Right renal cortex interstitium (tissue), 3 donors: ENCODE data around the gene STRC. TPM values are rescaled to one million over a fixed set of nuclear protein-coding genes. Genes with fewer than 3 reads are reported as not detected.
"Not testable (repeated sequence)": the region's sequence is repeated elsewhere in the genome, so short reads cannot be mapped to it uniquely, and the experiment has no call there.

Source experiments
- DNase-seq, 3 donors: peaks; one replicate each; pipeline ENCODE4 v3.0.0-alpha.2; 2013; ENCODE audit warnings: low read depth in 3 of 3, low spot score in 2 of 3
- polyA plus RNA-seq, 3 donors: library from polyadenylated mRNA; unstranded; fragments of 120-200 nt; gene quantifications; one replicate each; pipeline ENCODE4 v1.2.1, GENCODE V29; 2013; ENCODE audit not compliant: insufficient read length in 3 of 3

The STRC gene
- polyA plus RNA-seq, 3 donors, result 0.28 to 0.59 (median 0.47) TPM

- DNase-seq, result not testable (repeated sequence)
Measured at GRCh38 chr15:43566615-43567014, 52.0 kb downstream of the STRC start.

- not testable (repeated sequence) for DNase-seq
Measured at GRCh38 chr15:43563793-43564192, 54.8 kb downstream of the STRC start.

GRCh38 chr15:43562753-43563152 is 55.8 kb downstream of the STRC start:
- DNase-seq, result not testable (repeated sequence)

GRCh38 chr15:43552986-43553385 is 65.6 kb downstream of the STRC start:
- no peak for DNase-seq

GRCh38 chr15:43552256-43552655 is 66.3 kb downstream of the STRC start:
- no peak for DNase-seq

GRCh38 chr15:43550527-43551363 is 67.9 kb downstream of the STRC start:
- no peak for DNase-seq

Other genes with a start within 250 kb of the STRC start
- gene ZSCAN29, start 247.8 kb downstream of the STRC start, polyA plus RNA-seq, result 10 to 100 TPM; 25.3 to 29.0 (median 26.1) TPM
- gene TUBGCP4, start 247.7 kb downstream of the STRC start, polyA plus RNA-seq, result 10 to 100 TPM; 22.6 to 24.3 (median 24.3) TPM
- gene TP53BP1, start 125.6 kb downstream of the STRC start, polyA plus RNA-seq, result 10 to 100 TPM; 72.8 to 87.3 (median 77.7) TPM
- 1 to 10 TPM; 7.5 to 8.7 (median 8.4) TPM for gene MAP1A, start 101.2 kb downstream of the STRC start, polyA plus RNA-seq
- 10 to 100 TPM; 18.6 to 23.0 (median 22.3) TPM for gene PPIP5K1, start 28.6 kb downstream of the STRC start, polyA plus RNA-seq
- gene CKMT1B, start 24.8 kb downstream of the STRC start, polyA plus RNA-seq, result 1 to 10 TPM; 1.6 to 4.0 (median 2.6) TPM
- gene CATSPER2, start 30.0 kb upstream of the STRC start, polyA plus RNA-seq, result 1 to 10 TPM; 1.5 to 4.0 (median 3.6) TPM
- 1 to 10 TPM; 1.0 to 3.8 (median 1.9) TPM for gene CKMT1A, start 75.1 kb upstream of the STRC start, polyA plus RNA-seq
- gene PDIA3, start 127.6 kb upstream of the STRC start, polyA plus RNA-seq, result 100 to 1,000 TPM; 624 to 664 (median 661) TPM
- gene ELL3, start 158.2 kb upstream of the STRC start, polyA plus RNA-seq, result 1 to 10 TPM; 3.9 to 4.6 (median 4.1) TPM
- gene SERF2, start 173.5 kb upstream of the STRC start, polyA plus RNA-seq, result 100 to 1,000 TPM; 559 to 719 (median 653) TPM
- gene SERINC4, start 181.4 kb upstream of the STRC start, polyA plus RNA-seq, result under 1 TPM in 1 of 3 donors, not detected in 2; 0.23 TPM
- 10 to 100 TPM; 13.5 to 17.2 (median 16.9) TPM for gene HYPK, start 181.8 kb upstream of the STRC start, polyA plus RNA-seq
- 10 to 100 TPM; 74.1 to 81.8 (median 75.2) TPM for gene MFAP1, start 205.9 kb upstream of the STRC start, polyA plus RNA-seq
- 10 to 100 TPM; 13.3 to 19.4 (median 16.8) TPM for gene WDR76, start 208.2 kb upstream of the STRC start, polyA plus RNA-seq